HepG2 (cell line): ENCODE data around the gene TPX2. TPM values are rescaled to one million over a fixed set of nuclear protein-coding genes. Genes with fewer than 3 reads are reported as not detected.

Experiments used
- CHD4 ChIP-seq: fragments of 200-600 bp; sonication (generic); IDR thresholded peaks from 2 replicates; pipeline ENCODE4 v1.7.0; 2017; ENCODE audit warnings: mild to moderate bottlenecking, low read length, borderline replicate concordance
- HNF4A ChIP-seq: sonication (generic); formaldehyde crosslinking; IDR thresholded peaks from 2 replicates; pipeline ENCODE4 v1.4.0; 2020; ENCODE audit warnings: missing genetic modification reagents
- JARID2 ChIP-seq: sonication (generic); formaldehyde crosslinking; IDR thresholded peaks from 2 replicates; pipeline ENCODE4 v1.8.1; 2023; ENCODE audit warnings: missing genetic modification reagents, inconsistent platforms; ENCODE audit not compliant: insufficient replicate concordance
- KLF13 ChIP-seq: sonication (generic); formaldehyde crosslinking; IDR thresholded peaks from 2 replicates; pipeline ENCODE4 v1.4.0; 2020; ENCODE audit warnings: mild to moderate bottlenecking, missing genetic modification reagents
- MTF2 ChIP-seq: sonication (generic); formaldehyde crosslinking; IDR thresholded peaks from 2 replicates; pipeline ENCODE4 v1.5.0; 2020; ENCODE audit warnings: missing genetic modification reagents, borderline replicate concordance
- PHF5A ChIP-seq: IDR thresholded peaks from one replicate; pipeline ENCODE4 v1.6.1; 2018; ENCODE audit warnings: low read depth, missing genetic modification reagents; ENCODE audit not compliant: unreplicated experiment
- RBAK ChIP-seq: sonication (generic); formaldehyde crosslinking; IDR thresholded peaks from 2 replicates; pipeline ENCODE4 v1.5.1; 2020; ENCODE audit warnings: mild to moderate bottlenecking, missing genetic modification reagents
- SAP130 ChIP-seq: IDR thresholded peaks from 2 replicates; pipeline ENCODE4 v1.6.1; 2016; ENCODE audit warnings: low read depth
- SCMH1 ChIP-seq: sonication (generic); formaldehyde crosslinking; IDR thresholded peaks from 2 replicates; pipeline ENCODE4 v1.9.0; 2021; ENCODE audit warnings: missing genetic modification reagents, mild to moderate bottlenecking, borderline replicate concordance
- SMAD3 ChIP-seq: sonication (generic); formaldehyde crosslinking; IDR thresholded peaks from 2 replicates; pipeline ENCODE4 v1.4.0; 2020; ENCODE audit warnings: missing genetic modification reagents
- TCF12 ChIP-seq, 2 experiments: fragments of 450-650 bp in 1 of 2; sonication (generic) in 1 of 2; formaldehyde crosslinking in 1 of 2; IDR thresholded peaks; 2 replicates each; pipeline versions ENCODE4 v1.6.1 to v1.8.0; 2017 to 2022; ENCODE audit warnings: antibody characterized with exemption in 1 of 2, mild to moderate bottlenecking in 1 of 2, missing genetic modification reagents in 1 of 2, moderate library complexity in 1 of 2
- TEAD3 ChIP-seq: optimal IDR thresholded peaks from 2 replicates; pipeline ENCODE3; 2016; ENCODE audit warnings: borderline replicate concordance
- ZC3H13 ChIP-seq: sonication (generic); formaldehyde crosslinking; IDR thresholded peaks from 2 replicates; pipeline ENCODE4 v1.8.1; 2023; ENCODE audit warnings: mild to moderate bottlenecking, missing genetic modification reagents, moderate library complexity
- ZEB1 ChIP-seq: IDR thresholded peaks from 2 replicates; pipeline ENCODE4 v1.6.1; 2012; ENCODE audit warnings: mild to moderate bottlenecking, low read depth, inconsistent platforms; ENCODE audit not compliant: insufficient replicate concordance
- ZNF552 ChIP-seq: sonication (generic); formaldehyde crosslinking; IDR thresholded peaks from 2 replicates; pipeline ENCODE4 v1.9.0; 2022; ENCODE audit warnings: missing genetic modification reagents, mild to moderate bottlenecking, borderline replicate concordance
- ZNF607 ChIP-seq: sonication (generic); formaldehyde crosslinking; IDR thresholded peaks from 2 replicates; pipeline ENCODE4 v1.5.1; 2020; ENCODE audit warnings: missing genetic modification reagents, mild to moderate bottlenecking, borderline replicate concordance
- ZNF768 ChIP-seq: sonication (generic); formaldehyde crosslinking; IDR thresholded peaks from 2 replicates; pipeline ENCODE4 v1.4.0; 2020; ENCODE audit warnings: missing genetic modification reagents
- ZSCAN22 ChIP-seq: sonication (generic); formaldehyde crosslinking; IDR thresholded peaks from 2 replicates; pipeline ENCODE4 v1.4.0; 2020; ENCODE audit warnings: mild to moderate bottlenecking, missing genetic modification reagents
- polyA plus RNA-seq, 8 experiments: library from polyadenylated mRNA; depleted of rRNA in 3 of 8; stranded (reverse) in 7 of 8; unstranded in 1 of 8; fragments of >200 nt; fragmentation: Illumina TruSeq in 4 of 8; extraction: Trizol in 4 of 8; gene quantifications; 2 replicates each; pipeline versions ENCODE4 v1.2.1 to v1.2.3, GENCODE V29; 2011 to 2016; ENCODE audit warnings: low read depth in 4 of 8, missing spikeins in 1 of 8, mixed read lengths in 1 of 8; ENCODE audit not compliant: insufficient read depth in 1 of 8
- total RNA-seq, 5 experiments: library from RNA; depleted of rRNA; stranded (reverse); fragments of >200 nt; fragmentation: Illumina TruSeq; extraction: Trizol; gene quantifications; 2 replicates each; pipeline ENCODE4 v1.2.3, GENCODE V29; 2016; ENCODE audit warnings: low read depth in 1 of 5
- TF ChIP-seq, protein P1 (sequence below): sonication (generic); formaldehyde crosslinking; IDR thresholded peaks from 2 replicates; pipeline ENCODE4 v1.5.1; 2020; ENCODE audit warnings: mild to moderate bottlenecking, missing genetic modification reagents, moderate library complexity
- TF ChIP-seq, protein P2 (sequence below): sonication (generic); formaldehyde crosslinking; IDR thresholded peaks from 2 replicates; pipeline ENCODE4 v1.4.0; 2020; ENCODE audit warnings: missing genetic modification reagents
- TF ChIP-seq, protein P3 (sequence below): IDR thresholded peaks from 2 replicates; pipeline ENCODE4 v1.6.1; 2018; ENCODE audit warnings: missing genetic modification reagents

TPX2 gene
- total and polyA plus RNA-seq, 2 of the 13 experiments (the other 11 are each of a cell fraction or from before 2014, with no cell fraction given): 34.3 to 124 TPM

DNA sequence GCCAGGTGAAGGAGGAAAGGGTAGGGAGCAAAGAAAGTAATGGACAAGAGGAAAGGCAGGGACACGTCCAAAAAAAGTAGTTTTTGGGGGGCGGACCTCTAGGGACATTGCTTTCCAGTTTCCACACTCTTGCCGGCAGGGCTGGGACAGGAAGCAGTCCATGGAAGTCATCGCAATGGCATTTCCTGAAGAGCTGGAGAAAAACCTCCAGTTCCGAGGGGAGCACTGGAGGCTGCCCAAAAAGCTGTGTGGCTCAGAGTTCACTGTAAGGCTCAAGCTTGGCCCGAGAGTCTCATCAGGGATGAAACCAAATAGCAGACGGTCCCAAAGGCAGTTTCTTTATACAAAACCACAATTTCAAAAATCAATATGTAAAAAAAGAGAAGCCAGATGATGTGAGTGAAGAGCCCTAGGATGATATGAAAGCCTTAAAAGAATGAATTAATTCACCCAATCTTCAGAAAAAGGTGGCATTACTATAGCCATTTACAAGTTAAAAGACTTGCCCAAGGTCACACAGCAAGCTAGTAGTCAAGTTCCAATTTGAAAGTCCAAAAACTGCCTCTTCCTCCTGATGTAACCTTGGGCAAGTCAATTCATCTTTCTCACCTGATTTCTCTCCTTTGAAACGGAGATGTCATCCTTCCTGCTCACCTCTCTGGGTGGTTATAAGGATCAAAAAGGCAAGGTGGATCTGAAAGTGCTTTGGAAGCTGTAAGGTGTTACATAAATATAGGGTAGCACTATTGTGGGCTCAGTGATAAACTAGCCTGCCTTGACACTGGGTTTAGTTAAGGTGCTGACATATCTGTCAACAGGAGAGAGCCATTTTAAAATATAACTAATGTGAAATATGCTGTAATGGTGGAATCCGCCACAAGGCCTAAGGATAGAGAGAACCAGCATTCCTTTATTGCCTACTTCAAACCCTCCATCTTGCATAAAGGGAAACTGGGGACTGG is 25.5 kb upstream of the TPX2 start (continued):
- TF ChIP-seq, protein P1, sequence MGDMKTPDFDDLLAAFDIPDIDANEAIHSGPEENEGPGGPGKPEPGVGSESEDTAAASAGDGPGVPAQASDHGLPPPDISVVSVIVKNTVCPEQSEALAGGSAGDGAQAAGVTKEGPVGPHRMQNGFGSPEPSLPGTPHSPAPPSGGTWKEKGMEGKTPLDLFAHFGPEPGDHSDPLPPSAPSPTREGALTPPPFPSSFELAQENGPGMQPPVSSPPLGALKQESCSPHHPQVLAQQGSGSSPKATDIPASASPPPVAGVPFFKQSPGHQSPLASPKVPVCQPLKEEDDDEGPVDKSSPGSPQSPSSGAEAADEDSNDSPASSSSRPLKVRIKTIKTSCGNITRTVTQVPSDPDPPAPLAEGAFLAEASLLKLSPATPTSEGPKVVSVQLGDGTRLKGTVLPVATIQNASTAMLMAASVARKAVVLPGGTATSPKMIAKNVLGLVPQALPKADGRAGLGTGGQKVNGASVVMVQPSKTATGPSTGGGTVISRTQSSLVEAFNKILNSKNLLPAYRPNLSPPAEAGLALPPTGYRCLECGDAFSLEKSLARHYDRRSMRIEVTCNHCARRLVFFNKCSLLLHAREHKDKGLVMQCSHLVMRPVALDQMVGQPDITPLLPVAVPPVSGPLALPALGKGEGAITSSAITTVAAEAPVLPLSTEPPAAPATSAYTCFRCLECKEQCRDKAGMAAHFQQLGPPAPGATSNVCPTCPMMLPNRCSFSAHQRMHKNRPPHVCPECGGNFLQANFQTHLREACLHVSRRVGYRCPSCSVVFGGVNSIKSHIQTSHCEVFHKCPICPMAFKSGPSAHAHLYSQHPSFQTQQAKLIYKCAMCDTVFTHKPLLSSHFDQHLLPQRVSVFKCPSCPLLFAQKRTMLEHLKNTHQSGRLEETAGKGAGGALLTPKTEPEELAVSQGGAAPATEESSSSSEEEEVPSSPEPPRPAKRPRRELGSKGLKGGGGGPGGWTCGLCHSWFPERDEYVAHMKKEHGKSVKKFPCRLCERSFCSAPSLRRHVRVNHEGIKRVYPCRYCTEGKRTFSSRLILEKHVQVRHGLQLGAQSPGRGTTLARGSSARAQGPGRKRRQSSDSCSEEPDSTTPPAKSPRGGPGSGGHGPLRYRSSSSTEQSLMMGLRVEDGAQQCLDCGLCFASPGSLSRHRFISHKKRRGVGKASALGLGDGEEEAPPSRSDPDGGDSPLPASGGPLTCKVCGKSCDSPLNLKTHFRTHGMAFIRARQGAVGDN: peak; percentile 36
- TF ChIP-seq, protein P2, sequence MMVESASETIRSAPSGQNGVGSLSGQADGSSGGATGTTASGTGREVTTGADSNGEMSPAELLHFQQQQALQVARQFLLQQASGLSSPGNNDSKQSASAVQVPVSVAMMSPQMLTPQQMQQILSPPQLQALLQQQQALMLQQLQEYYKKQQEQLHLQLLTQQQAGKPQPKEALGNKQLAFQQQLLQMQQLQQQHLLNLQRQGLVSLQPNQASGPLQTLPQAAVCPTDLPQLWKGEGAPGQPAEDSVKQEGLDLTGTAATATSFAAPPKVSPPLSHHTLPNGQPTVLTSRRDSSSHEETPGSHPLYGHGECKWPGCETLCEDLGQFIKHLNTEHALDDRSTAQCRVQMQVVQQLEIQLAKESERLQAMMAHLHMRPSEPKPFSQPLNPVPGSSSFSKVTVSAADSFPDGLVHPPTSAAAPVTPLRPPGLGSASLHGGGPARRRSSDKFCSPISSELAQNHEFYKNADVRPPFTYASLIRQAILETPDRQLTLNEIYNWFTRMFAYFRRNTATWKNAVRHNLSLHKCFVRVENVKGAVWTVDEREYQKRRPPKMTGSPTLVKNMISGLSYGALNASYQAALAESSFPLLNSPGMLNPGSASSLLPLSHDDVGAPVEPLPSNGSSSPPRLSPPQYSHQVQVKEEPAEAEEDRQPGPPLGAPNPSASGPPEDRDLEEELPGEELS (CRISPR knock-in tag): peak; percentile 68
- TF ChIP-seq ZSCAN22 (CRISPR knock-in tag) (no peak; the same call in 1 of the 2 replicates), CHD4 (no peak), JARID2 (CRISPR knock-in tag) (no peak), RBAK (CRISPR knock-in tag) (no peak), ZEB1 (no peak), TEAD3 (CRISPR knock-in tag) (peak; percentile 49), KLF13 (no peak; the same call in 1 of the 2 replicates), MTF2 (no peak), ZNF552 (CRISPR knock-in tag) (no peak), SMAD3 (CRISPR knock-in tag) (no peak; the same call in none of the 2 replicates), PHF5A (CRISPR knock-in tag) (peak; percentile 10), TCF12 (IDR thresholded peaks at IDR 0.05) (0 out of 2 replicates have a peak, but pooled peaks have one; percentile 48), TCF12 (CRISPR knock-in tag; IDR thresholded peaks at IDR 0.05) (no peak), ZC3H13 (CRISPR knock-in tag) (no peak), HNF4A (CRISPR knock-in tag) (0 out of 2 replicates have a peak, but pooled peaks have one; percentile 7), SCMH1 (CRISPR knock-in tag) (no peak), ZNF768 (CRISPR knock-in tag) (no peak), ZNF607 (no peak), SAP130 (CRISPR knock-in tag) (peak; percentile 37; the same call in 1 of the 2 replicates)
- TF ChIP-seq, protein P3, sequence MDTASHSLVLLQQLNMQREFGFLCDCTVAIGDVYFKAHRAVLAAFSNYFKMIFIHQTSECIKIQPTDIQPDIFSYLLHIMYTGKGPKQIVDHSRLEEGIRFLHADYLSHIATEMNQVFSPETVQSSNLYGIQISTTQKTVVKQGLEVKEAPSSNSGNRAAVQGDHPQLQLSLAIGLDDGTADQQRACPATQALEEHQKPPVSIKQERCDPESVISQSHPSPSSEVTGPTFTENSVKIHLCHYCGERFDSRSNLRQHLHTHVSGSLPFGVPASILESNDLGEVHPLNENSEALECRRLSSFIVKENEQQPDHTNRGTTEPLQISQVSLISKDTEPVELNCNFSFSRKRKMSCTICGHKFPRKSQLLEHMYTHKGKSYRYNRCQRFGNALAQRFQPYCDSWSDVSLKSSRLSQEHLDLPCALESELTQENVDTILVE (CRISPR knock-in tag): no peak
